GM21786 (cell line): ENCODE measurements around the gene ZNF362.
A peak's percentile ranks its signal among the peaks of the same experiment; 100 is the strongest.

Experiments used
- ATAC-seq: cut with Tn5 transposase; IDR thresholded peaks from one replicate; pipeline ENCODE4 v1.9.1; 2021; ENCODE audit not compliant: unreplicated experiment

Gene ZNF362

DNA sequence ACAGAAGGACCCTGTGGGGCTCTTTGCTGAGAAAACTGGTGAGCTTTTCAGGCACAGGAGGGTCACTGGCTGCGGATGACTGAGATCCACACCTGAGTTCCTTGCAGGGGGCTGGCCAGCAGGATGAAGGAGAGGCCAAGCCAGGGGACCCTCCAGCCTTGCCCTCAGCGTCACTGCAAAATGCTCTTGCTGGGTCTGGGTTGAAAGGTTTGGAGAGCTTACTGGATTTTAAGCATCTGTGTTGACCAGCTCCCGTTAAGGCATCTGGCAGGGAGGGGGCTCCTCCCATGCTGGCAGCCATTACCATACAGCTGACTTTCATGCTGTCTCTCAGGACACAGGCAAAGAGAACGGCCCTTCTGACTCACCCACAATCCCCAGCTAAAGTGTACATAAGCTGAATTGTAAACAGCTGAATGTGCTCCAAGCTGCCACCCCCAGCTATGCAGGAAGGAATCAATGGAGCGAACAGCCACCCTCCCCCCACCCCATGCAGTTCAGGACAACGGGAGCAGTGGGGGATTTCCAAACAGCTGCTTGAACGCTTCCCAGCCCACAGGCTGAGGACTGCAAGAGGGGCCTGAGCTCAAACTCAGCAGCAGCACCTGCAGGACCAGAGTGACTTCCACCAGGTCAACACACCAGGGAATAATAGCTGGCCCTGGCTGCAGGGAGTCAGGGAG is 85.9 kb downstream of the ZNF362 start:
- no peak for ATAC-seq

DNA sequence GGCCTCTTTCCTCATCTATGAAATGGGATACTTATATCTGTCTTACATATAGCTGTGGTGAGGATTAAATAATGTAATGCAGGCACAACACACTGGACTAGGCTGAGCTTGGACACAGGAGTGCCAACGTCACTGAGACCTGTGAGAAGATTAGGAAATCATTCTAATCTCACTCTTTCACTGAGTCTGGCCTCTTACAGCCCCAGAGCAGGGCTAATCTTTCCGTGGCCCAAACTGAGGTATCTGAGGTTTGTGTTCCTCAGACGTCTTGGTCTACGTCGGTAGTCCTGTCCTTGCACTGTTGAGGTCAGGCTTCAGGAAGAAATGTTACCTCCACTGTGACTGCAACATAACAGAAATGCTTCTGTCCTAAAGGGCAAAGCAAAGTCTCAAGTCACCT is 87.2 kb downstream of the ZNF362 start:
- no peak for ATAC-seq

DNA sequence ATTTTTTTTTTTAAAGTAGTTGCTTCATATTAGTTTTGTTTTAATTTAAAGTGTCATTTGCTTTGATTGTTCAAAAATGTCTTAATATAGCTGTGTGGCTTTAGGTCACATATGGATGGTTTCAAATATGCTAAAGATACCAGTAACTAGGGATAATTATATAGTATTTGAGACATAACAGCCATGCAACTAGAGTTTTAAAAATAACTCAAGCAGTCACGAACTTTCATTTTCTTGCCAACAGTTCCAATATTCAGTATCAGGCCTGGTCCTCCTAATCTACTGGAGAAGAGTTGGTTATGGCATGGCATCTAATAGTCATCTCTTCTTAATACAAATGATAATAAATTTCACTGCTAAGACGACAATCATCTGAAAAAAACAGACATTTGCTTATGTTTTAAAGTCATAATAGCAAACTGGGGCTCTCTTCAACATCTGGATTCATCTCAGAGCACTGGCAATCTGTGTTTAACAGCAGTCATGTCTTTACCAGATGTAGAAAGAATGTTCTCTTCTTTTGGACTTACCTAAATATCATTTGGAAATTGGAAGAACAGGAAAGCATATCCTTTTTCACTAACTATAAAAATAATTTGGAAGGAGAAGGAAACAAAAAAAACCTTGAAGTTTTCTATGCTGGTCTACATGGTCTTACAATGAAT is 88.7 kb downstream of the ZNF362 start:
- ATAC-seq: no peak

DNA sequence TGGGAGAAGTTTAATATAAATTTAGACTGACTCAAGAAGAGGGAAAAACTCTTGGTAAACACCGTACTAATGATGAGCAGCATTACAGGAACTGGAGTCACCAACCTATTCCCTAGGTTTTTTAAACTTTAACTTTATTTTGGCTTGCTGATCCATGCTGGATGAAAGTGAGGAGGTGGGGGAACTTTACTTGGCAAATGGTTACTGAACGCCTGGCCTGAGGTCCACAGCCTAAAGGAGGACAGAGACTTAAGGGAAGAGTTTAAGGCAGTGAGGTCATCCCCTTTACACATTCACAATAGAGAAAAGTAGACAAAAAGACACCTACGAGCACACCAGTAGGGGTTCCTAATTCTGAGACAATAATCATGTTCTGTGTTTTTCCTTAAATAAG is 90.2 kb downstream of the ZNF362 start:
- ATAC-seq: no peak

DNA sequence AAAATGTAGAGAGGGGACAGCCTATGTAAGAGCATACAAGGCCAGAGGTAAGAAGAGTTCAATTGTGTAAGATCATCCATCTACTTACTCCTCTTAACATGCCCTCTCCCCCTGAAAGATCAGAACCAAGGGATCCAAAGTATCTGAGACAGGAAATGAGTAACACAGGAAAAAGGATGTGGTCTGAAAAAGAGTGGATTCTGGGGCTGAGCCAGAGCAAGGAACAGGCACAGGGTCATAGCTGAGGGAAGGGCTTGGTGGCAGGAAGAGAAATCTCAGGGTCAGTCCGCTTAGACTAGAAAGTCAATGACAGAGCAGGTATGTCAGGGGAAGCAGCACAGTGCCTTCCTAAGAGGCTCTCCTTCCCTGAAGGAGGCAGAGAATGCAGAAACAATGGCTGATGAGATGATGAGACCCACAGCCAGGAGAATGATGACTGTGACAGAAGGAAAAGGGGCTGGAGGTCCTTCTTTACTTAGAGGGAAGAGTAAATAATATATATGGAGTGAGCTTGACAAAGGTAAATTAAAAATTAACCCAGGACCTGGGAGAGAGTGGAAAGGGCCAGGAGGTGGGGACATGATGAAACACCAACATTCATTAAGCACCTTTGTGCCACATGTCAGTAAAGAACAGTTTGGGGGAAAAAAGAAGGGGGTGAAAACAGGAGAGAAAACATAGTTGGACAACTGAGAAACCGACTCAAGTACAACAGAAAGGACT is 90.8 kb downstream of the ZNF362 start:
- no peak for ATAC-seq

DNA sequence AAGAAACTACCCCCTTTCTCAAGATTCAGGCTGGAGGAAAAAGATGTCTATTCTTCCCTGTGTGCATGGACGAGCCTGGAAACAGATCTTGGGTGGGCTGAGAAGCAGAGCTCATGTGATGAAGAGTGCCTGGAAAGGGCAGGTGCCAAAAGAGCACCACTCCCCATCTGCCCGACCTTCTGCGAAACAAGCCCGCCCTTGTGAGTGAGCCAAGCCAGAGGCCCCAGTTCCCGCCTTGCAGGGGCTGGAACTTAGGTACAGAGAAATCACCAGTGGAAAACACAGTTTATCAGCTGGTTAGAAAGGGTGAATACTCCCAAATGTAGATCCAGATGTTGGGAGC is 91.3 kb downstream of the ZNF362 start:
- ATAC-seq: no peak

DNA sequence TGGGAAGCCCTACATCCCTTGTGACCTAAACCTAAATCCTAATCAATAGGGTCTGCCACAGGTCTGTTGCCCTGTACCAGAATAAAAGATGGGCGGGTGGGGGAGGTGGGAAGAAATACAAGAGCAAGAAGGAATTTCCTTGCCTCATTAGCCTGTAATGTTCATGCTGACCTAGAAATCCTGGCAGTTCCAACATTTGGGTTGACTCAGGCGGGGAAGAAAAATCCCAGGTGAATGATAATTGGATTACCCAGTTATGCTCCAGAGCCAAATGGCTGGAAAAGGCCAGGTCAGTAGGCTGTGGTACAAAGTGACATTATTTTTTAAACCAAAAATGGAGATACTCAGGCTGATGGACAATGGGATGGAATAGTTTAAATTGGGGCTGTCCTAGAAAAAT is 91.9 kb downstream of the ZNF362 start:
- no peak for ATAC-seq

DNA sequence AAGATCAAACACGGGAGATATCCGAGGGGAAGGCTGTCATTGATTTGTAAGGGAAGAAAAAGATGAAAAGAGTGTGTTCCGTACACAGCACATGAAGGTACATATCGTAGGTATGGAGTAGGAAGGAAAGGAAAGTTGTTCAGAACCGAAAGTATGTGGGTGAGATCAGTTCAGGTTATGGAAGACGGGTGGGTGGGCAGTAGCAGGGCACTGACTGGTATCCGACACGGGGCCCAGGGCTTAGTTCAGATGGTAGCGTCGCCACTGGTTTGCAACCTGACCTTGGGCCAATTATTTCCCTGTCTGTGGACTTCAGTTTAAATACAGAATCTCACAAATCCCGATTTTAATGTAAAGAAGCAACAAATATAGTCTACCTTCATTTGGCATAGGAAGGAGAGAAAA is 92.4 kb downstream of the ZNF362 start:
- no peak for ATAC-seq

DNA sequence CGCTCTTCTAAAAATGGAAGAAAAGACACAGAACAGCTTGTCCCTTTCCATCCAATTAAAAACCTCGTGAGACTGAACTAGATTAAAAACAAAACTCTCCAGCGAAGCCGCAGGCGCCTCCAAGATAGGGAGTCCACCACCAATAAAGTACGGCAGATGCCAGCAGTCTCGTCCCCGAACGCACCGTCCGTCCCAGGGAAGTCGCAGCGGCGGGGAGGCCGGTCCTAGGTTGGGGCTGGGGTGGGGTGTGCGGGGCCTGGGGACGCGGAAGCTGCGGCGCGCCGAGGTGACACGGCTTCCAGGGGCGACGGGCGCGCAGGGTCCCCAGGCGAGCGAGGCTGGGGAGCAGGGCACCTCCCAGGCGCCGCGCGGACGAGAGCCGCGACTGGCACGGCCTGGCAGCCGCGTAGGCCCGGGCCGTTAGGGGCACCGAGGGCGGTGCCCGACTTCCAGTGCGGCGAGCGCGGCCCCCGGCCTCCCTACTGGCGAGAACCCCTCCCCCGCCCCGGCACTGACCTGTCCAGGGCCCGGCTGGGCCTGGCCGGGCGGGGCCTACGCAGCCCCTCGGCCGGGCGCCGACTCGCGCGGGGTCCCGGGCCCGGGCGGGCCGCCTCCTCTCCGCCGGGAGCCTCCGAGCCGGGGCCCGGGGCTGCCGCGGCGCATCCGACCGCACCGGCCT is 92.9 kb downstream of the ZNF362 start:
- ATAC-seq: peak; percentile 20

DNA sequence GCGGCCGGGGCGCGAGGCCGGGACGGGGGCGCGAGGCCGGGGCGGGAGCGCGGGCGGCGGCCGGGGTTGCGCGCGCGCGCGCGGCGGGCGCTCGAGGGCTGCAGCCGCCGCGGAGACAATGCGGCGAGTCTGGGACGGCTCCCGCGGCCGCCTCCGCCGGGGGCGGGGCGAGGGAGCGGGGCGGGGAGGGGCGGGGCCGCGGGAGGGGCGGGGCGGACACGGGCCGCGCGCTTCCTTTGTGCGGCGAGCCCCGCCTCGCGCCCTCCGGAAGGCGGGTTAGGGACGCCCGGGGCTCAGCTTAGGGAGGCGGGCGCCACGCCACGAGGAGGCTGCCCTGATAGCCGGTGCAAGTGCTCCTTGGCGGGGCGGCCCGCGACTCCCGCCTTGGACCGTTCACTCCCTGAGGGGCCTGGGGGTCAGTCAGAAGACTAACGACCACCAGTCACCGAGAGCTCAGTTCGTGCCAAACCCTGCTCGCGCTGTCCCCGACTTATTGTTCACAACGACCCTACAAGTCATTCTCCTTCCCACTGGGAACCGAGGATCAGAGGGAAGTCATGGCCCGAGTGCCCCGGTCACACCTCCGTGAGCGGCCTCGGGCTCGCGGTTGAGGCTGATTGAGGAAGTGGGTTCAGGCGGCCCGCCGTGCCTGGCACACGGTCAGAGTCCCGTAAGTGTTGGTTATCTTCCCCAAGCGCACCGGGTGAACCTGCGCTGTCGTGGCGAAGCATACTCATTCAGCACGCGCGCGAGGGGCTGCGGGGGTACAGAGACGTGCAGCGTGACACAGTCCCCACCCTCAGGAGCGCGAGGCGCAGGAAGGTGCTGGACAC is 93.7 kb downstream of the ZNF362 start:
- ATAC-seq: peak; percentile 69
